Measurements from ENCODE around the gene MYOC.
"Not testable (repeated sequence)": the region's sequence is repeated elsewhere in the genome, so short reads cannot be mapped to it uniquely, and the experiment has no call there.

Gene MYOC

GRCh38 chr1:171652234-171652822, at the start of gene MYOC:
MYOC (minus strand) TSS chr1:171652688; CDS start chr1:171652611, 77 bp downstream.
- DNase-seq: no peak

- no peak for DNase-seq
Measured at GRCh38 chr1:171699531-171699930, 47.0 kb upstream of the MYOC start.

GRCh38 chr1:171695772-171696171, 43.3 kb upstream of the MYOC start:
- not testable (repeated sequence) for DNase-seq

- not testable (repeated sequence) for DNase-seq
Measured at GRCh38 chr1:171693541-171693940, 41.1 kb upstream of the MYOC start.

GRCh38 chr1:171683870-171684269, 31.4 kb upstream of the MYOC start:
- no peak for DNase-seq

- DNase-seq: no peak
Measured at GRCh38 chr1:171680339-171680738, 27.9 kb upstream of the MYOC start.

GRCh38 chr1:171676823-171677222, 24.3 kb upstream of the MYOC start:
- no peak for DNase-seq

- no peak for DNase-seq
Measured at GRCh38 chr1:171674431-171675405, 22.2 kb upstream of the MYOC start.

- no peak for DNase-seq
Measured at GRCh38 chr1:171670739-171671138, 18.3 kb upstream of the MYOC start.

GRCh38 chr1:171668372-171668771, 15.9 kb upstream of the MYOC start:
- DNase-seq: no peak

GRCh38 chr1:171666114-171666769, 13.8 kb upstream of the MYOC start:
- no peak for DNase-seq

- DNase-seq: no peak
Measured at GRCh38 chr1:171664976-171665375, 12.5 kb upstream of the MYOC start.

GRCh38 chr1:171663854-171664575, 11.5 kb upstream of the MYOC start:
- no peak for DNase-seq

- DNase-seq: no peak
Measured at GRCh38 chr1:171663036-171663853, 10.8 kb upstream of the MYOC start.

- DNase-seq: no peak
Measured at GRCh38 chr1:171661076-171661650, 8.7 kb upstream of the MYOC start.

- DNase-seq: not testable (repeated sequence)
Measured at GRCh38 chr1:171656206-171656605, 3.7 kb upstream of the MYOC start.

- no peak for DNase-seq
Measured at GRCh38 chr1:171655746-171656116, 3.2 kb upstream of the MYOC start.

GRCh38 chr1:171654942-171655745, 2.7 kb upstream of the MYOC start:
- DNase-seq: peak; percentile 62

GRCh38 chr1:171654201-171654941, 1.9 kb upstream of the MYOC start:
- peak; percentile 37 for DNase-seq

GRCh38 chr1:171653796-171654195, 1.3 kb upstream of the MYOC start:
- DNase-seq: no peak

Data from fibroblast of skin of right quadriceps (primary cell).